Heart left ventricle (tissue), 16 donors: ENCODE measurements around the gene MIS12. TPM values are rescaled to one million over a fixed set of nuclear protein-coding genes. Genes with fewer than 3 reads are reported as not detected.

Source experiments
- ATAC-seq, 4 donors: fragments of 200-7000 bp; cut with Tn5 transposase; one replicate each; pipeline ENCODE4 v1.9.1; 2020 to 2022; ENCODE audit warnings: moderate library complexity in 4 of 4, mild to moderate bottlenecking in 3 of 4, moderate number of reproducible peaks in 1 of 4
- DNase-seq, 5 donors: peaks; one replicate each; pipeline ENCODE4 v3.0.0-alpha.2; 2020
- H3K27ac ChIP-seq, 12 donors: fragments of 200-600 bp; sonication (generic) in 4 of 12; one replicate each; pipeline versions ENCODE4 v1.5.0 to v1.8.0; 2016 to 2022; ENCODE audit warnings: mild to moderate bottlenecking in 2 of 12
- H3K27me3 ChIP-seq, 9 donors: fragments of 200-600 bp; sonication (generic) in 2 of 9; one replicate each; pipeline versions ENCODE4 v1.5.1 to v1.8.0; 2016 to 2022; ENCODE audit warnings: mild to moderate bottlenecking in 3 of 9
- H3K36me3 ChIP-seq, 9 donors: fragments of 200-600 bp; sonication (generic) in 2 of 9; one replicate each; pipeline versions ENCODE4 v1.5.0 to v1.8.0; 2018 to 2022; ENCODE audit warnings: mild to moderate bottlenecking in 2 of 9
- H3K4me1 ChIP-seq, 12 donors: fragments of 200-600 bp; sonication (generic) in 4 of 12; one replicate each; pipeline versions ENCODE4 v1.5.0 to v1.8.0; 2016 to 2022; ENCODE audit warnings: mild to moderate bottlenecking in 3 of 12
- H3K4me3 ChIP-seq, 12 donors: fragments of 200-600 bp; sonication (generic) in 4 of 12; one replicate each; pipeline versions ENCODE4 v1.5.0 to v1.8.0; 2017 to 2022; ENCODE audit warnings: mild to moderate bottlenecking in 9 of 12, moderate library complexity in 4 of 12
- H3K9me3 ChIP-seq, 12 donors: fragments of 200-600 bp; sonication (generic) in 4 of 12; one replicate each; pipeline versions ENCODE4 v1.5.0 to v1.8.0; 2016 to 2022; ENCODE audit warnings: mild to moderate bottlenecking in 1 of 12
- CTCF ChIP-seq, 12 donors: fragments of 200-600 bp; sonication (generic) in 4 of 12; IDR thresholded peaks; one replicate each; pipeline versions ENCODE4 v1.5.0 to v1.8.0; 2018 to 2022; ENCODE audit warnings: antibody characterized with exemption in 12 of 12, mild to moderate bottlenecking in 5 of 12
- POLR2A ChIP-seq, 2 donors: fragments of 450-650 bp; IDR thresholded peaks; one replicate each; pipeline ENCODE4 v1.6.1; 2017; ENCODE audit warnings: antibody characterized with exemption in 2 of 2, mild to moderate bottlenecking in 2 of 2, moderate library complexity in 2 of 2
- WGBS, 4 donors: extraction: QIAGEN DNeasy Blood & Tissue Kit in 2 of 4; methylation state at CpG; one replicate each; pipeline versions ENCODE4 v1.1.5 to v1.1.7; 2013 to 2018; 5-methylcytosine and 5-hydroxymethylcytosine counted together
- intact Hi-C, 10 donors: fragments of 100-400 bp; cut with DNase I; formaldehyde crosslinking; loops; one replicate each; pipeline versions ENCODE4 v1.11.1 to v1.14.2; 2022
- polyA plus RNA-seq, 2 donors: library from polyadenylated mRNA; stranded (reverse); fragments of 200-250 nt; gene quantifications; one replicate each; pipeline ENCODE4 v1.2.3, GENCODE V29; 2013
- total RNA-seq, 9 donors: library from RNA; depleted of rRNA in 2 of 9; stranded (reverse); fragments of >200 nt in 2 of 9; fragmentation: NEBNext Ultra II Directional in 3 of 9; extraction: Animal tissue kit (Norgen Biotek cat#: 25700) in 3 of 9; gene quantifications; one replicate each; pipeline versions ENCODE4 v1.1.0 to v1.2.4, GENCODE V29; 2016 to 2023
- donor health status: ischemic (EF 13 %, LVEDD 7.1; RV severe dilation, severe dysfunction).
- donor health status: healthy with polysubstance abuse.
- donor health status: DM: no; HTN: yes; CAD: no.
- donor health status: DM: no; HTN: no; CAD: no.
- donor health status: ischemic (EF 25% LVEDD 6.9; RV normal size, moderate dysfunction).
- donor health status: ischemic (EF 25% LVEDD 5.7; RV mildly dilated, moderate dysfunction).
- donor health status: healthy.
- donor health status: DM: yes; HTN: yes; CAD: no.
- donor health status: ischemic (EF 35%, LVEDD 5.7; RV mildly dilated, moderate dysfunction).
- donor health status: nonischemic (EF 11% LVEDD 7.7; RV severe dilation, severe dysfunction).
- donor health status: DM: yes; HTN: yes; CAD: no.
- donor health status: PGD.
- donor health status: ischemic (EF 29% LVEDD 5.4; RV normal size, mild dysfunction).
- donor health status: nonischemic (EF 23%, LVEDD 6.1; RV moderate dilation, normal function).

The MIS12 gene
- total and polyA plus RNA-seq, 11 donors = 5.2 to 14.2 (median 11.0) TPM

- intact Hi-C loops = loop anchor here in 2 of 10 donors (1.0 to 2.0 kb wide), 2 partner anchors 19 to 190 kb away; partner anchors contain the start of gene RPAIN (in 1 of the 2)
- peak overlapping the region in 10 of 12 donors; percentile 60 to 100 (median 82) for H3K4me3 ChIP-seq
- peaks cover 3 to 61% (median 46%) of the 10 kb centered on the region in 9 donors for H3K36me3 ChIP-seq
- DNase-seq = no peak
- WGBS, 4 donors = 12 to 21% (median 17%) methylated on average over 1 of the region's 1 CpG
- no peak for TF ChIP-seq POLR2A (IDR thresholded peaks at IDR 0.05)
- peak in 3 of 12 donors; percentile 1 to 34 (median 19) for TF ChIP-seq CTCF (IDR thresholded peaks at IDR 0.05)
- H3K4me1 ChIP-seq = peaks cover 0 to 31% (median 13%) of the 10 kb centered on the region in 12 donors
- no peaks in the 10 kb centered on the region for H3K9me3 ChIP-seq
- H3K27ac ChIP-seq = peak overlapping the region; percentile 35 to 86 (median 74)
- H3K27me3 ChIP-seq = no peaks in the 10 kb centered on the region
- no peak for ATAC-seq
These were observed 47.0 kb upstream of the MIS12 start for GRCh38 chr17:5439446-5439764.

- Histone ChIP-seq H3K27me3 (no peaks in the 10 kb centered on the region), H3K36me3 (peaks cover 3 to 67% (median 58%) of the 10 kb centered on the region in 9 donors), H3K9me3 (no peaks in the 10 kb centered on the region), H3K27ac (no peak overlapping the region), H3K4me1 (peaks cover 0 to 8% (median 5%) of the 10 kb centered on the region in 12 donors), H3K4me3 (no peak overlapping the region)
- ATAC-seq (no peak), DNase-seq (no peak)
- intact Hi-C loops = loop anchor here in 2 of 10 donors (10.0 kb wide), 1 partner anchor 189 kb away; no protein-coding TSS in a partner anchor
- TF ChIP-seq CTCF (IDR thresholded peaks at IDR 0.05) (no peak), POLR2A (IDR thresholded peaks at IDR 0.05) (no peak)
- 94 to 98% (median 96%) methylated on average over 5 to 6 of the region's 6 CpGs for WGBS, 4 donors
These were observed 42.6 kb upstream of the MIS12 start for GRCh38 chr17:5443728-5444127.

- H3K36me3 ChIP-seq = peaks cover 3 to 72% (median 63%) of the 10 kb centered on the region in 9 donors
- intact Hi-C loops = loop anchor here in 2 of 10 donors (10.0 kb wide), 1 partner anchor 189 kb away; no protein-coding TSS in a partner anchor
- H3K27ac ChIP-seq = no peak overlapping the region
- H3K4me1 ChIP-seq = peaks cover 0 to 7% (median 5%) of the 10 kb centered on the region in 12 donors
- WGBS, 4 donors = 92 to 95% (median 95%) methylated on average over 22 of the region's 22 CpGs
- H3K9me3 ChIP-seq = no peaks in the 10 kb centered on the region
- no peaks in the 10 kb centered on the region for H3K27me3 ChIP-seq
- DNase-seq = peak in 1 of 5 donors; percentile 28
- no peak for ATAC-seq
- no peak overlapping the region for H3K4me3 ChIP-seq
- TF ChIP-seq POLR2A (IDR thresholded peaks at IDR 0.05) (no peak), CTCF (IDR thresholded peaks at IDR 0.05) (no peak)
These were observed 42.2 kb upstream of the MIS12 start for GRCh38 chr17:5444209-5444608.

GRCh38 chr17:5446786-5447185 lies 39.6 kb upstream of the MIS12 start:
- Histone ChIP-seq H3K27ac (no peak overlapping the region), H3K4me3 (no peak overlapping the region), H3K4me1 (no peaks in the 10 kb centered on the region), H3K9me3 (no peaks in the 10 kb centered on the region), H3K27me3 (no peaks in the 10 kb centered on the region), H3K36me3 (peaks cover 0 to 94% (median 84%) of the 10 kb centered on the region in 9 donors)
- DNase-seq = no peak
- 88 to 93% (median 92%) methylated on average over 8 of the region's 8 CpGs for WGBS, 4 donors
- intact Hi-C loops = loop anchor here in 2 of 10 donors (10.0 kb wide), 1 partner anchor 192 kb away; no protein-coding TSS in a partner anchor
- no peak for ATAC-seq
- no peak for TF ChIP-seq CTCF (IDR thresholded peaks at IDR 0.05)
- TF ChIP-seq POLR2A (IDR thresholded peaks at IDR 0.05) = no peak
